Measurements from ENCODE around the gene CYP1B1. TPM values are rescaled to one million over a fixed set of nuclear protein-coding genes. Genes with fewer than 3 reads are reported as not detected.

Gene CYP1B1
- total RNA-seq, 6 donors from 2014 or later: 12.2 to 86.9 (median 26.1) TPM

- Histone ChIP-seq H3K27ac (no peak overlapping the region), H3K9me3 (no peaks in the 10 kb centered on the region), H3K4me1 (peaks cover 2 to 6% (median 4%) of the 10 kb centered on the region in 4 donors), H3K4me3 (no peak overlapping the region), H3K36me3 (no peaks in the 10 kb centered on the region), H3K27me3 (no peaks in the 10 kb centered on the region)
- WGBS, 2 donors: 71 to 83% methylated on average over 5 of the region's 5 CpGs
- DNase-seq: no peak
- no peak for TF ChIP-seq POLR2A (IDR thresholded peaks at IDR 0.05)
- TF ChIP-seq EP300 (IDR thresholded peaks at IDR 0.05): no peak
- no peak for TF ChIP-seq POLR2AphosphoS5 (IDR thresholded peaks at IDR 0.05)
- no peak for TF ChIP-seq CTCF (IDR thresholded peaks at IDR 0.05)
- ATAC-seq (ENCODE audit: low FRiP score in 2 of 2): no peak
Observed at GRCh38 chr2:38120829-38121228, 44.9 kb upstream of the CYP1B1 start.

- Histone ChIP-seq H3K9me3 (no peaks in the 10 kb centered on the region), H3K27me3 (no peaks in the 10 kb centered on the region), H3K36me3 (no peaks in the 10 kb centered on the region), H3K4me1 (peaks cover 3 to 12% (median 7%) of the 10 kb centered on the region in 4 donors), H3K4me3 (no peak overlapping the region), H3K27ac (no peak overlapping the region)
- DNase-seq (no peak), ATAC-seq (ENCODE audit: low FRiP score in 2 of 2) (no peak)
- 82 to 88% methylated on average over 2 of the region's 2 CpGs for WGBS, 2 donors
- TF ChIP-seq EP300 (IDR thresholded peaks at IDR 0.05) (no peak), POLR2A (IDR thresholded peaks at IDR 0.05) (no peak), POLR2AphosphoS5 (IDR thresholded peaks at IDR 0.05) (no peak), CTCF (IDR thresholded peaks at IDR 0.05) (no peak)
Observed at GRCh38 chr2:38120264-38120592, 44.3 kb upstream of the CYP1B1 start.

DNA sequence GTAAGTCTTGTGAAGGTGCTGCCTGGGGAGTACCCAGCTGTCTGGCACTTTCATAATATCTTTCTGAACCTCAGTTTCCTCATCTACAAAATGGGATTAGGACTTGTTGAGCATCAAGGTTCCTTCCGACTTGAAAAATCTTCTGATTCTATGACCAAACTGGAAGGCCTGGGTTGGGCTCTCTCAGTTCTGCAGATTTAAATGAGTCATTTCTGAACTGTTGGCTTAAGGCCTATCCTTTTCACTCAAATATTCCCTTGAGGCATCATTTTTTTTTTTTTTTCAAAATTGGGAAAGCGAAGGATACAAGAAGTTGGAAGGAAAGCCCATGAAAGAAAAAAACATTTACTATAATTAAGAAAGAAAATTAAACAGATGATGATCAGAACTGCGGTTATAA, 40.8 kb upstream of the CYP1B1 start:
- Histone ChIP-seq H3K4me3 (no peak overlapping the region), H3K27ac (no peak overlapping the region), H3K27me3 (no peaks in the 10 kb centered on the region), H3K9me3 (no peaks in the 10 kb centered on the region), H3K36me3 (no peaks in the 10 kb centered on the region), H3K4me1 (peaks cover 17 to 33% (median 22%) of the 10 kb centered on the region in 4 donors)
- 84 to 92% methylated on average over 3 of the region's 3 CpGs for WGBS, 2 donors
- no peak for TF ChIP-seq CTCF (IDR thresholded peaks at IDR 0.05)
- no peak for TF ChIP-seq POLR2A (IDR thresholded peaks at IDR 0.05)
- TF ChIP-seq EP300 (IDR thresholded peaks at IDR 0.05): no peak
- no peak for TF ChIP-seq POLR2AphosphoS5 (IDR thresholded peaks at IDR 0.05)
- peak in 1 of 2 donors; percentile 43 for ATAC-seq (ENCODE audit: low FRiP score in 2 of 2)
- no peak for DNase-seq

DNA sequence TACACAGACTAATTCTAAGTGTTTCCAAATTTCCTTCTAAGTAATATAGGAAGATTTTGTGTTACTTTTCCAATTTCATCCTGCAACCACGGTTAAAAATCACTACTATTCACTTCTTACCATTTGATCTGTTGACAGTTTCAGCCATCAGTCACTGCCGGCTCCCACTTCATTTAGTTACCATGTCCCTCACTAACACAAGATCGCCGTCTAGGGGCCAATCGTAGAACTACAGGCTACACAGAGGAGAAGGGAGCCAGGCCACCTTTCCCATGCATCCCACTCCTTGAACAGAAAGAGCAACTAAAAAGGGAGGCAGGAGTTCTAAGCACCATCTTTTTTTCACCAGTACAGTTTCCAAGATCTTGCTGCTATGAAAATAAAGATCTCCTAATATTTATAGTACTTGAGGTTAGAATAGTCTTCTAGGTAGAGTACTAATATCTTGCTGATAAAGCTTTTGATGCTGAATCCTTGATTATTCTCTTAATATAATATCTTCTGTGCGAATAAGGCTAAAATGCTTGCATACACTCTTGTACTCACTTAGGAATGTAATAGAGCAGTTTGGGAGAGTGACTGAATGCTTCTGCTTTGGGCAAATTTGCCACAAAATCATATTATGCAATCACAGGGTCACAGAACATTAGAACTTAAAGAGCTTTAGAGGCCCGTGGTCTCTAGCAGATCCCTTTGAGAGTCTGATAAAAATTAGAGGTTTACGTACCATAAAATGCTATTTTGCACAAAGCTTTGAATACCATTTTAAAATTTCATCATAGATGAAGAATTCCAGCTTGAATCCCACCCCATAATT, 39.5 kb upstream of the CYP1B1 start:
- H3K27me3 ChIP-seq: no peaks in the 10 kb centered on the region
- peak in 1 of 2 donors; percentile 90 for DNase-seq
- peak; percentile 90 to 93 for ATAC-seq (ENCODE audit: low FRiP score in 2 of 2)
- peaks cover 17 to 34% (median 22%) of the 10 kb centered on the region in 4 donors for H3K4me1 ChIP-seq
- 18 to 24% methylated on average over 8 of the region's 8 CpGs for WGBS, 2 donors
- no peaks in the 10 kb centered on the region for H3K36me3 ChIP-seq
- peak overlapping the region in 1 of 4 donors; percentile 15 for H3K27ac ChIP-seq
- no peaks in the 10 kb centered on the region for H3K9me3 ChIP-seq
- H3K4me3 ChIP-seq: no peak overlapping the region
- TF ChIP-seq CTCF (IDR thresholded peaks at IDR 0.05): peak; percentile 81 to 91 (median 86)
- TF ChIP-seq EP300 (IDR thresholded peaks at IDR 0.05): no peak
- TF ChIP-seq POLR2A (IDR thresholded peaks at IDR 0.05): no peak
- TF ChIP-seq POLR2AphosphoS5 (IDR thresholded peaks at IDR 0.05): no peak

Data from upper lobe of left lung (tissue), 6 donors.